Mesendoderm (in vitro differentiated cells): ENCODE measurements around the gene PCYT2.
"Not testable (repeated sequence)": the region's sequence is repeated elsewhere in the genome, so short reads cannot be mapped to it uniquely, and the experiment has no call there.

Experiments used
- DNase-seq: peaks from one replicate; pipeline ENCODE4 v3.0.0; 2013
- H2AK5ac ChIP-seq: 2 replicates; pipeline ENCODE4 v1.6.1; 2013; ENCODE audit warnings: low read length, inconsistent platforms
- H2BK120ac ChIP-seq: 2 replicates; pipeline ENCODE4 v1.6.1; 2013; ENCODE audit warnings: low read depth, mild to moderate bottlenecking, low read length, moderate library complexity, mixed read lengths
- H2BK15ac ChIP-seq: replicated peaks from 2 replicates; pipeline ENCODE4 v1.6.1; 2013; ENCODE audit warnings: low read depth, mild to moderate bottlenecking, moderate library complexity
- H2BK5ac ChIP-seq: 2 replicates; pipeline ENCODE4 v1.6.1; 2013; ENCODE audit warnings: low read length, inconsistent platforms
- H3K18ac ChIP-seq: 2 replicates; pipeline ENCODE4 v1.6.1; 2013; ENCODE audit warnings: mild to moderate bottlenecking, low read length, mixed read lengths
- H3K23ac ChIP-seq: one replicate; pipeline ENCODE4 v1.6.1; 2013; ENCODE audit warnings: low read length
- H3K27ac ChIP-seq: 2 replicates; pipeline ENCODE4 v1.5.1; 2013; ENCODE audit warnings: low read depth, mild to moderate bottlenecking, inconsistent platforms, low read length, moderate library complexity
- H3K27me3 ChIP-seq: 2 replicates; pipeline ENCODE4 v1.6.1; 2013; ENCODE audit warnings: low read length, control low read depth, mild to moderate bottlenecking, inconsistent platforms; ENCODE audit not compliant: insufficient read depth, poor library complexity
- H3K36me3 ChIP-seq: 2 replicates; pipeline ENCODE4 v1.6.1; 2013; ENCODE audit warnings: low read length, inconsistent platforms; ENCODE audit not compliant: control insufficient read depth, insufficient read depth
- H3K4ac ChIP-seq: one replicate; pipeline ENCODE4 v1.6.1; 2013; ENCODE audit warnings: low read depth, mild to moderate bottlenecking, low read length, moderate library complexity
- H3K4me1 ChIP-seq: 2 replicates; pipeline ENCODE4 v1.6.1; 2013; ENCODE audit warnings: low read depth, low read length, inconsistent platforms; ENCODE audit not compliant: control insufficient read depth
- H3K4me2 ChIP-seq: 2 replicates; pipeline ENCODE4 v1.6.1; 2013; ENCODE audit warnings: low read length
- H3K4me3 ChIP-seq: 2 replicates; pipeline ENCODE4 v1.5.1; 2013; ENCODE audit warnings: mild to moderate bottlenecking, low read length
- H3K56ac ChIP-seq: one replicate; pipeline ENCODE4 v1.6.1; 2013; ENCODE audit warnings: low read length
- H3K79me1 ChIP-seq: 2 replicates; pipeline ENCODE4 v1.6.1; 2013; ENCODE audit warnings: low read length, inconsistent platforms
- H3K79me2 ChIP-seq: 2 replicates; pipeline ENCODE4 v1.6.1; 2013; ENCODE audit warnings: mild to moderate bottlenecking, low read length; ENCODE audit not compliant: control insufficient read depth, insufficient read depth
- H3K9ac ChIP-seq: 2 replicates; pipeline ENCODE4 v1.6.1; 2013; ENCODE audit warnings: low read length, inconsistent platforms
- H4K5ac ChIP-seq: one replicate; pipeline ENCODE4 v1.6.1; 2013; ENCODE audit warnings: low read length
- H4K8ac ChIP-seq: one replicate; pipeline ENCODE4 v1.6.1; 2013; ENCODE audit warnings: low read depth, mild to moderate bottlenecking, control low read depth, low read length, moderate library complexity
- WGBS: extraction: QIAGEN DNeasy Blood & Tissue Kit; methylation state at CpG from one replicate; pipeline ENCODE4 v1.1.7; 2013; ENCODE audit warnings: low lambda C conversion rate, missing lambda C conversion rate; ENCODE audit not compliant: insufficient coverage; ENCODE audit errors: extremely low coverage; 5-methylcytosine and 5-hydroxymethylcytosine counted together

Gene PCYT2

DNA sequence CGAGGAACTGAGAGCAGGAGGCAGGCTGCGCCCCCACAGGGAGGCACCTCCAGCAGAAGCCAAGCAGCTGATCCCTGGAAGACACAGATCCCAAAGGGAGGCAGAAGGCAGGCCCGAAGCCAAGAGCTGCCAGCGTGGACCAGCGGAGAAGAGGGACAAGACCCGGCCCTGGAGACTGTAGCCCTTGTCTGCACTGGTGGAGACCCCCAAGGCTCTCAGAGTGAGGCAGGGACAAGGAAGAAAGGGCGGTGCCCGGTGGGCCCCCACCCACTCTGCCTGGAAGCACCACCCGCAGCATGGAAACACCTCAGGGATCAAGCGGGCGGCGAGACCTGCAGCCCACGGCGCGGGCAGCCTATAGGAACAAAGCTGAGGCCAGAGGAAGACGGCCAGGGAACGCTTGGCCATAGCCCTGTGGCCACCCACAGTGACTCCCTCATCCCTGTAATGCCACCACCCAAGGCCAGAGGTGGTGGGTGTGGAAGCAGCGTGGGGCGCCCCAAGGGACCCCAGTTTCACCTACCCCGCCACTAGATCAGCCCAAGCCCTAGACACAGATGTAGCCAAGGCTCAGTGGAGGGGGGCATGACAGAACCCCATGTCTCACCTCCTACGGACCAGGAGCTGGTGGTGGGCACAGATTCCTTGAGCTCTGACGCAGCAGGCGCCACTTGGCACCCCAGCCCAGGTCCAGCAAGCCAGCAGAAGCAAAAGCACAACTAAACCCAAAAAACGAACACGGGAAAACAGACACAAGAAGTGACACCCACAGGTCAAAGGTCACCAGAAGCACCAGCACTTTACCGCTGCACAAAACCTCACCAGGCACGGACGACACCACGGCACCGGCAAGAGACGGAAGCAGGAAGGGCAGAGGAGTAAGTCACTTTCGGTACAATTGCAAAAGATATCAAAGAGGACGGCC is 9.7 kb upstream of the PCYT2 start:
- no peak overlapping the region for H2BK120ac ChIP-seq
- H2AK5ac ChIP-seq, result no peak overlapping the region
- WGBS, result no CpG with 5 or more reads among the region's 33 CpGs
- no peak overlapping the region for H3K9ac ChIP-seq
- peaks cover 6% of the 10 kb centered on the region for H3K36me3 ChIP-seq
- H3K27ac ChIP-seq, result no peak overlapping the region
- H3K4ac ChIP-seq, result no peak overlapping the region
- no peak overlapping the region for H3K4me3 ChIP-seq
- H3K56ac ChIP-seq, result no peak overlapping the region
- no peak overlapping the region for H3K23ac ChIP-seq
- no peak overlapping the region for H4K8ac ChIP-seq
- H3K4me2 ChIP-seq, result no peak overlapping the region
- H2BK5ac ChIP-seq, result no peak overlapping the region
- H4K5ac ChIP-seq, result no peak overlapping the region
- peaks cover 25% of the 10 kb centered on the region for H3K4me1 ChIP-seq
- peaks cover 35% of the 10 kb centered on the region for H3K79me1 ChIP-seq
- H3K79me2 ChIP-seq, result peaks cover 61% of the 10 kb centered on the region
- no peak overlapping the region for H2BK15ac ChIP-seq
- DNase-seq, result no peak
- H3K27me3 ChIP-seq, result no peaks in the 10 kb centered on the region
- no peak overlapping the region for H3K18ac ChIP-seq

DNA sequence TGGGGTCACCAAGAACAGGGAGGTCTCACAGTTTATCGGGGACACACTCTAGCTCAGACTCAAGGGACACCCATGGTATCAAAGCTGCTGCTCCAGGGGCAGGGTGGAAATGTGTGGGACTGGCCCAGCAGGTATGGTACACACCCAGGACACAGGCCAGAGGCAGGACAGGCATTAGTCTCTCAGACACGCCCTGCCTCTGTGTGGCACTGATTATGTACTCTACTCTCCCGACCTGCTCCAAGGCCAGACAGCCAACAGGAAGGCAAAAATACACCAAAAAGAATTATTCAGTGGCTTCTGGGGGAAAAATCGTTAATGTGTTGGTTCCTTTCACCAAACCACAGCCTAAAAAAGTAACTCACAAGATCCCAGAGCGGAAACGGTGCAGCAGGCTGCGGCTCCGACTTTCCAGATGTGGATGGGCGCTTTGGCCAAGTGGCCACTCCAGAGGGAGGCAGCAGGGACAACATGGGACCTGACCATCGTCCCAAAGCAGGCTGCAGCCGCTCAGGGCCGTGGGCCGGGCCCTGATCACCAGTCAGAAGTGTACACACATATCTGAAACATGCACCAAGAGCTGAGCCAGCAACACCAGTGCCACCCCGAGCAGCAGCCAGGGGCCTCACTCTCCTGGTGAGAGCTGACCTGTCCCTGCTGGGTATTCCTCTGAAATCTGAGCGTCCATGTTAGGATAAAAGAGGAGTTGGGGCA is 7.8 kb upstream of the PCYT2 start:
- Histone ChIP-seq H2BK15ac (no peak overlapping the region), H3K18ac (no peak overlapping the region), H2BK120ac (no peak overlapping the region), H3K4me3 (no peak overlapping the region), H4K5ac (no peak overlapping the region), H3K27ac (no peak overlapping the region), H3K4me1 (peaks cover 13% of the 10 kb centered on the region), H3K4ac (no peak overlapping the region), H3K4me2 (no peak overlapping the region), H2BK5ac (no peak overlapping the region), H3K56ac (no peak overlapping the region), H3K79me1 (peaks cover 35% of the 10 kb centered on the region), H3K9ac (no peak overlapping the region), H2AK5ac (no peak overlapping the region), H3K36me3 (peaks cover 6% of the 10 kb centered on the region), H3K23ac (no peak overlapping the region), H3K27me3 (no peaks in the 10 kb centered on the region), H3K79me2 (peaks cover 47% of the 10 kb centered on the region), H4K8ac (no peak overlapping the region)
- no peak for DNase-seq
- WGBS, result no CpG with 5 or more reads among the region's 15 CpGs

GRCh38 chr17:81918333-81918669 is 7.1 kb upstream of the PCYT2 start:
- H3K4me3 ChIP-seq, H3K27ac ChIP-seq, DNase-seq, H3K27me3 ChIP-seq, H4K8ac ChIP-seq, H4K5ac ChIP-seq, H2BK5ac ChIP-seq, H3K18ac ChIP-seq, H3K56ac ChIP-seq, H3K36me3 ChIP-seq, H3K4me1 ChIP-seq, H3K9ac ChIP-seq, H3K4me2 ChIP-seq, H2BK15ac ChIP-seq, H2BK120ac ChIP-seq, H2AK5ac ChIP-seq, H3K23ac ChIP-seq, H3K4ac ChIP-seq: not testable (repeated sequence)
- peaks cover 42% of the 10 kb centered on the region for H3K79me2 ChIP-seq
- WGBS, result no CpG with 5 or more reads among the region's 9 CpGs
- peaks cover 35% of the 10 kb centered on the region for H3K79me1 ChIP-seq

DNA sequence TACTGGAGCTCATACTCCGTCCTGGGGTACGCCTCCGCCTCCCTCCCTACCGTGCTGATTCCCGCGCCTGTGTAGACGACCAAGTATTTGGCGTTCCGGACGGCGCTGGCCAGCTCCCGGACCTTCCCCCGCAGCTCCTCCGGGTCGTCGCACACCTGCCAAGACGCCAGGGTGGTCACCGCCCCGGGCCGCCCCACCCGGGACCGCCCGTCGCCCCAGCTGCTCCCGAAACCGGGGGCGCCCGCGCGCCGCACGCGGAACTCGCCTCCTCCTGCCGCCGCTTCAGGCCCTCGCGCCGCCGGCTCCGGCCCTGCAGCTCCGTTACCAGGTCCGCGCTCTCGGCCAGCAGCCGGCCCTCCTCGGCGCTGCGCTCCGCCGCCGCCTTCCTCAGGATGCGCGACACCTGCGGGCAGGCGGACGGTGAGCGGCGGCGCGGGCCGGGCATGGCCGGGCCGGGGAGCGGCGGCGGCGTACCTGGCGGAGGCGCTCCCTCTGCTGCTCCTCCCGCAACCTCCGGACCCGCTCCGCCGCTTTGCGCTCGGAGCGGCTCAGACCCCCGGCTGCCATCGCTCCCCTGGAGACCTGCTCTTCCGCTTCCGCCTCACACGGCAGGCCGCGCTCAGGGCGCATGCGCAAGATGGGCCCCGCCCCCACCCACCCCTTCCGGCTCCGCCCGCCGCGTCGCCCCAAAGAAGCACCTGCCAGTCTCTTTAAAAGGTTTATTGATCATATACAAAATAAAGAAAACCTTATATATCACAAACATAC is 6.5 kb upstream of the PCYT2 start, which contains the start of gene SIRT7:
TSS of gene SIRT7 (minus strand) at position 612 of the 768 bp plus-strand sequence. CDS start at position 567, 45 bp downstream.
- H3K4me1 ChIP-seq, result peaks cover 6% of the 10 kb centered on the region
- H2BK15ac ChIP-seq, result no peak within 1 kb of the TSS
- peaks cover 12% of the 10 kb centered on the region for H3K36me3 ChIP-seq
- peak within 1 kb of the TSS; percentile 87 for H3K56ac ChIP-seq
- H3K27ac ChIP-seq, result peak within 1 kb of the TSS; percentile 13
- peak within 1 kb of the TSS; percentile 48 for H3K23ac ChIP-seq
- H3K79me2 ChIP-seq, result peaks cover 39% of the 10 kb centered on the region
- H4K8ac ChIP-seq, result no peak within 1 kb of the TSS
- H3K4me2 ChIP-seq, result peak within 1 kb of the TSS; percentile 81
- peak; percentile 78 for DNase-seq
- peaks cover 33% of the 10 kb centered on the region for H3K79me1 ChIP-seq
- peak within 1 kb of the TSS; percentile 75 for H3K4me3 ChIP-seq
- H2AK5ac ChIP-seq, result no peak within 1 kb of the TSS
- H3K9ac ChIP-seq, result peak within 1 kb of the TSS; percentile 87
- no peak within 1 kb of the TSS for H4K5ac ChIP-seq
- H2BK120ac ChIP-seq, result no peak within 1 kb of the TSS
- no peak within 1 kb of the TSS for H3K18ac ChIP-seq
- H3K27me3 ChIP-seq, result no peaks in the 10 kb centered on the region
- no CpG with 5 or more reads among the region's 94 CpGs for WGBS
- H2BK5ac ChIP-seq, result no peak within 1 kb of the TSS
- H3K4ac ChIP-seq, result no peak within 1 kb of the TSS

DNA sequence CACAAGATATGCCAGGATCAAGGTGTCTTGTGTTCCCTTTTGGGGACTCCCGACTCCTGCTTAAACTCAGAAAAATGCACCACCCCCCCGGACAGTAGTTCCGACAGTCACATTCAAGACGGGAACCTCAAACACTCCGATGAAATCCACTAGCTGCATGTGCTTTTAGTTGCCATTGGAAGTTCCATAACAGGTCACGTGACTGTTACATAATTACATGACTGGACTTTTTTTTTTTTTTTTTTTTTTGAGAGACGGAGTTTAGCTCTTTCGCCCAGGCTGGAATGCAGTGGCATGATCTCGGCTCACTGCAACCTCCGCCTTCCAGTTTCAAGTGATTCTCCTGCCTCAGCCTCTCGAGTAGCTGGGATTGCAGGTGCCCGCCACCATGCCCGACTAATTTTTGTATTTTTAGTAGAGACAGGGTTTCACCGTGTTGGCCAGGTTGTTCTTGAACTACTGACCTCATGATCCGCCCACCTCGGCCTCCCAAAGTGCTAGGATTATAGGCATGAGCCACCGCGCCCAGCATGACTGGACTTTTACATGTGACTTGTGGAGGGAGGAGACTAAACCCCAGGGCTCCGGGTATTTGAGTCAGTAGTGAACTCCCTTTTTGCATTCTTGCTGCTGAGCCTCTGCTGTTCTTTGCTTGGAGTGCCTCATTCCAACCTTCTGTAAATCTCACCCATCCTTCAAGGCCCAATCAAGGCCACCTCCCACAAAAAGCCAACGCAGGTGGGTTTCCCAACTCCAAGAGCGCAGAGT is 5.2 kb upstream of the PCYT2 start:
- H3K9ac ChIP-seq, result peak overlapping the region; percentile 87
- no CpG with 5 or more reads among the region's 21 CpGs for WGBS
- no peak overlapping the region for H2BK120ac ChIP-seq
- H3K18ac ChIP-seq, result no peak overlapping the region
- no peak overlapping the region for H3K4me3 ChIP-seq
- peaks cover 27% of the 10 kb centered on the region for H3K79me1 ChIP-seq
- H3K4me2 ChIP-seq, result peak overlapping the region; percentile 81
- H3K23ac ChIP-seq, result peak overlapping the region; percentile 15
- H3K27me3 ChIP-seq, result no peaks in the 10 kb centered on the region
- H4K5ac ChIP-seq, result no peak overlapping the region
- no peak overlapping the region for H3K4ac ChIP-seq
- no peak overlapping the region for H2BK5ac ChIP-seq
- H3K27ac ChIP-seq, result no peak overlapping the region
- H2BK15ac ChIP-seq, result no peak overlapping the region
- no peak overlapping the region for H4K8ac ChIP-seq
- H3K56ac ChIP-seq, result peak overlapping the region; percentile 87
- peak; percentile 48 for DNase-seq
- peaks cover 10% of the 10 kb centered on the region for H3K36me3 ChIP-seq
- peaks cover 28% of the 10 kb centered on the region for H3K79me2 ChIP-seq
- H2AK5ac ChIP-seq, result no peak overlapping the region
- H3K4me1 ChIP-seq, result peaks cover 5% of the 10 kb centered on the region
